Muscle of leg (tissue), 11 donors: ENCODE data around the gene THBS3. TPM values are rescaled to one million over a fixed set of nuclear protein-coding genes. Genes with fewer than 3 reads are reported as not detected.
A peak's percentile ranks its signal among the peaks of the same experiment; 100 is the strongest.

Source experiments
- DNase-seq: peaks from one replicate; pipeline ENCODE4 v3.0.0; 2013
- H3K27ac ChIP-seq: one replicate; pipeline ENCODE4 v1.5.1; 2013; ENCODE audit warnings: mild to moderate bottlenecking, low read length, control low read depth
- H3K27me3 ChIP-seq: one replicate; pipeline ENCODE4 v1.6.1; 2013; ENCODE audit warnings: low read length; ENCODE audit not compliant: control insufficient read depth, insufficient read depth
- H3K36me3 ChIP-seq: one replicate; pipeline ENCODE4 v1.6.1; 2013; ENCODE audit warnings: low read length; ENCODE audit not compliant: control insufficient read depth, insufficient read depth
- H3K4me1 ChIP-seq: one replicate; pipeline ENCODE4 v1.6.1; 2013; ENCODE audit warnings: low read length; ENCODE audit not compliant: control insufficient read depth, insufficient read depth
- H3K4me3 ChIP-seq: one replicate; pipeline ENCODE4 v1.5.1; 2013; ENCODE audit warnings: low read length, control low read depth
- H3K9me3 ChIP-seq: replicated peaks from 2 replicates; pipeline ENCODE4 v1.6.1; 2013; ENCODE audit warnings: low read depth, low read length; ENCODE audit not compliant: control insufficient read depth
- whole genome bisulfite sequencing: methylation state at CpG from one replicate; pipeline ENCODE4 v1.1.5; 2013; ENCODE audit warnings: missing lambda C conversion rate; ENCODE audit not compliant: insufficient coverage; 5-methylcytosine and 5-hydroxymethylcytosine counted together
- polyA plus RNA-seq, 8 donors: library from polyadenylated mRNA; unstranded; fragments of 120-200 nt; gene quantifications; one replicate each; pipeline versions ENCODE4 v1.2.1 to v1.2.3, GENCODE V29; 2013; ENCODE audit warnings: inconsistent platforms in 1 of 8, low replicate concordance in 1 of 8; ENCODE audit not compliant: insufficient read length in 8 of 8, insufficient read depth in 1 of 8
- total RNA-seq: library from RNA; stranded (reverse); fragments of 120-200 nt; gene quantifications from one replicate; pipeline ENCODE4 v1.2.4, GENCODE V29; 2013

THBS3 gene
- total and polyA plus RNA-seq, 9 donors, result 62.8 to 85.5 (median 71.8) TPM

DNA sequence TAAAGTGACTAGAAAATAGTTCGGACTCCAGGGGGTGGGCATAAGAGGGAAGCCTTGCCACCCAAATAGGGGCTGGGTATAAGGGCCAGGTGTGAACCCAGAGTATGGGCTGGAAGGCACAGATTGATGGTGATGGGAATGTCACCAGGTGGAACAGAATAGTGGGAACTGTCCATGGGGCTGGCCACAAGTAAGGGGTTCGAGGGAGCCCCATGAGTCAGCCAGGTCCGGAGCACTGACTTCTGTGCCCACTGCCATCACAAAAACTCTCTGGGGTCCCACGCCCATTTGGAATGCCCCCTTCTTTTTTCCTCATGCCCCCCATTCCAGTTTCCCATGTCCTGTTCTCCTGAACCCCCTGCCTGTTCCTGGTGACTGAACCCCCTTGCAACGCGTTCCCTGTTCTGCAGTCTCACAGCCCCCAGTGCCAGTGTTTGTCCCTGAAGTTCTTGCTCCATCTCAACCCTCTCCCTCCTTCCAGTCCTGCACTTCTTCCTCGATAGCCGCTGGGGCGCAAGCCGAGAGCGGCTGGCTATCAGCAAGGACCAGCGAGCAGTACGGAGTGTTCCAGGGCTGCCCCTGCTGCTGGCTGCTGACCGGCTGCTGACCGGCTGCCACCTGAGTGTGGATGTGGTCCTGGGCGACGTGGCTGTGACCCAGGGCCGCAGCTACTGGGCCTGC is 26.2 kb downstream of the THBS3 start:
- no peaks in the 10 kb centered on the region for H3K9me3 ChIP-seq
- no peaks in the 10 kb centered on the region for H3K36me3 ChIP-seq
- no peak overlapping the region for H3K4me3 ChIP-seq
- DNase-seq, result no peak
- no peaks in the 10 kb centered on the region for H3K27me3 ChIP-seq
- H3K4me1 ChIP-seq, result peaks cover 32% of the 10 kb centered on the region
- H3K27ac ChIP-seq, result no peak overlapping the region
- WGBS, result 92% methylated on average over 11 of the region's 18 CpGs

DNA sequence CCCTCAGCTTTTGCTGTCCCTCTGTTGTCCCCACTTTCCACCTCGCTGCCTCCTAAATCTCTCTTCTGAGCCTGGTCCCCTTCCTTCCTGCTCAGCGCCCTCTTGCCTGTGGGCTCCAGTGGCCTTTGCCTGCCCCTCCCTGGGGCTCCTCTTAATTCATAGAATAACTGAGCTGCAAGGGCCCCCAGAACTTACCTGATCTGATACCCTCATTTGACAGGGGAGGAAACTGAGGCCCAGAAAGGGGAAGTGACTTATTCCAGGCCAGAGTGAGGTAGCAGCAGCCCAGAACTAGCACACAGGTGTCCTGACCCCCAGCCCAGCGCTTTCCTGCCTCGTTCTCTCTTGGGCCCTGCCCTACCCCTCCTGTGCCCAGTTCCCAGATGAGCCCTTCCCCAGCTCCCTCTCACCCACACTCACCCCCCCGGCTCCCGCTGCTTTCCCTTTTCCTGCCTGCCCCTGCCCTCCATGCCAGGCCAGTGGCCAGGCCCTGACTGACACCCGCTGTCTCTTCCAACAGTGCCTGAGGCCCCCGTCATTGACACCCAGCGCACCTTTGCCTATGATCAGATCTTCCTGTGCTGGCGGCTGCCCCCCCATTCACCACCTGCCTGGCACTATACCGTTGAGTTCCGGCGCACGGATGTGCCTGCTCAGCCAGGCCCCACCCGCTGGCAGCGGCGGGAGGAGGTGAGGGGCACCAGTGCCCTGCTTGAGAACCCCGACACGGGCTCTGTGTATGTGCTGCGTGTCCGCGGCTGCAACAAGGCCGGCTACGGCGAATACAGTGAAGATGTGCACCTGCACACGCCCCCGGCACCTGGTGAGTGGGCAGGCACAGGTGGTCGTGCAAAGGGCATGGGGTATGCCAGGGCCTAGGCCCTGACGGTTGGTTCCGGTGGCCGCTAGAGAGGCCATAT is 28.3 kb downstream of the THBS3 start:
- H3K27me3 ChIP-seq, result peaks cover 11% of the 10 kb centered on the region
- peak; percentile 8 for DNase-seq
- H3K4me1 ChIP-seq, result peaks cover 15% of the 10 kb centered on the region
- H3K36me3 ChIP-seq, result no peaks in the 10 kb centered on the region
- no peaks in the 10 kb centered on the region for H3K9me3 ChIP-seq
- no peak overlapping the region for H3K4me3 ChIP-seq
- 93% methylated on average over 30 of the region's 31 CpGs for WGBS
- no peak overlapping the region for H3K27ac ChIP-seq

DNA sequence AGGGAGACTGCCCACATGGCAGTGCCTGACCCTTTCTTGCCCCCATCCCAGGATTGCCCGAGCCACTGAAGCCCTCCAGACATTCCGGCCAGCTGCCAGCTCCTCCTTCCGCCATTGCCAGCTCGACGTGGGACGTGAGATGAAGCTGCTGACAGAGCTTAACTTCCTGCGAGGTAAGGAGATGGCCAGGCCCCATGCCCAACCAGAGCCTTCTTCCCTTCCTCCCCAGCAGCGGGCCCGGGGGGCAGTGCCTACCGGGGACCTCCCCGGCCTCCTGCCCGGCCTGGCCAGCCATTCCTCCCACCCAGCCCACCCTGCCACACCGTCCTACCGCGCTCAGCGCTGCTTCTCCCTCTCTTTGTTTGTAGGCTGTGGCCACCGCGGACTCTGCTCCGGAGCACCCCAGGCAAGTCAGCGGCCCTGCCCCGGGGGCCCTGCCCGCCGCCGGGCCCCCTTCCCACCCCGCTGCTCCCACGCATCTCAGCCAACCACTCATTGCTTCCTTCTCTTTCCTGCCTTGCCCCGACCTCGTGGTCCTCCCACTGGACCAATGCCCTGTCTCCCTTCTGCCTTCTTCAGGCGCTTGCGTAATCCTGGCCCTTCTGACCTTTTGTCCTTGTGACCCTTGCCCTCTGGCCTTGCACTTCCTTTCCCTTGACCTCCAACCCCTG is 29.1 kb downstream of the THBS3 start:
- no peak overlapping the region for H3K27ac ChIP-seq
- 87% methylated on average over 27 of the region's 30 CpGs for WGBS
- DNase-seq, result peak; percentile 11

DNA sequence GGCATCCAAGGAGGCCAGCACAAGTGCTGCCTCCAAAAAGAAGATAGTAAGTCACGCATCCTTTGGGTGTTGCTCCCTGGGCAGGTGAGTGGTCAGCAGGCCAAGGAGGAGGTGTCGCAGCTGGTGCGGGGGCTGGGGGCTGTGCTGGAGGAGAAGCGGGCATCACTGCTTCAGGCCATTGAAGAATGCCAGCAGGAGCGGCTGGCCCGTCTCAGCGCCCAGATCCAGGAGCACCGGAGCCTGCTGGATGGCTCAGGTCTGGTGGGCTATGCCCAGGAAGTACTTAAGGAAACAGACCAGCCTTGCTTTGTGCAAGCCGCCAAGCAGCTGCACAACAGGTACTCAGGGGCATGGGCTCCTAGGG is 29.8 kb downstream of the THBS3 start:
- Histone ChIP-seq H3K27me3 (peaks cover 19% of the 10 kb centered on the region), H3K4me3 (no peak overlapping the region), H3K27ac (no peak overlapping the region), H3K9me3 (no peaks in the 10 kb centered on the region), H3K36me3 (no peaks in the 10 kb centered on the region), H3K4me1 (peaks cover 18% of the 10 kb centered on the region)
- peak; percentile 9 for DNase-seq
- WGBS, result 93% methylated on average over 9 of the region's 9 CpGs

More for the DNA sequence above, 29.1 kb downstream of the THBS3 start:
- Histone ChIP-seq H3K4me3 (no peak overlapping the region), H3K27me3 (peaks cover 19% of the 10 kb centered on the region), H3K4me1 (peaks cover 15% of the 10 kb centered on the region), H3K36me3 (no peaks in the 10 kb centered on the region), H3K9me3 (no peaks in the 10 kb centered on the region)

DNA sequence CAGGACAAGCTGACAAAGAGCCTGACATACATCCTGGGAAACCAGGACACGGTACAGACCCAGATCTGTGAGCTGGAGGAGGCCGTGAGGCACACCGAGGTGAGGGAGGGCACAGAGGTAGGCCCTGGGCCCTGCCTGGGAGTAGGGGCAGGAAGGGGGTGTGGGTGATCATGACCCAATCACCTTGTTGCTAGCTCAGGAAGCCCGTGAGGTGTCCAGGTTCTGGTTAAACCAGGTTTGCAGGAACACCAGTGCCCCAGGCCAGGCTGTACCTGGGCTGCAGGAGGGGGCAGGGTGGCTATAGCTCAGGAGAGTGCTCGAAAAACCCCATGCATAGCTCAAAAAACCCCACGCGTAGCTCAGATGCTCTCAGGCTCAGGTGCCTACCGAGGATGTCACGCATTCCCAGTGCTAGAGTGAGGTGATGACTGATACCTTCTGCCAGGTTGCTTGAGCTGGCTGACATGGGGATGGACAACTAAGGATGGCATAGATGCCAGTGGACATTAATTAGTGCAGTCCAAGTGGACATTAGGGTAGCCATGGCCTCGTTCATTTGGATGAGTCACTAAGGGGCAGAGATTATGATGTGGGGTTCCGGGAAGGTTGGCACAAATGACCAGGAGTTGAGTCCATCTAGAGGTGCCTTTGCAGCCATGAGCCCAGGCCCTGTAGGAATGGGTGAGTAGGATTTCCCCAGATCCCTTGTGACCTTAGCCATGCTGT is 30.3 kb downstream of the THBS3 start:
- Histone ChIP-seq H3K27me3 (peaks cover 19% of the 10 kb centered on the region), H3K27ac (no peak overlapping the region), H3K4me3 (no peak overlapping the region), H3K9me3 (no peaks in the 10 kb centered on the region), H3K4me1 (peaks cover 21% of the 10 kb centered on the region), H3K36me3 (no peaks in the 10 kb centered on the region)
- 82% methylated on average over 10 of the region's 11 CpGs for WGBS
- peak; percentile 13 for DNase-seq

DNA sequence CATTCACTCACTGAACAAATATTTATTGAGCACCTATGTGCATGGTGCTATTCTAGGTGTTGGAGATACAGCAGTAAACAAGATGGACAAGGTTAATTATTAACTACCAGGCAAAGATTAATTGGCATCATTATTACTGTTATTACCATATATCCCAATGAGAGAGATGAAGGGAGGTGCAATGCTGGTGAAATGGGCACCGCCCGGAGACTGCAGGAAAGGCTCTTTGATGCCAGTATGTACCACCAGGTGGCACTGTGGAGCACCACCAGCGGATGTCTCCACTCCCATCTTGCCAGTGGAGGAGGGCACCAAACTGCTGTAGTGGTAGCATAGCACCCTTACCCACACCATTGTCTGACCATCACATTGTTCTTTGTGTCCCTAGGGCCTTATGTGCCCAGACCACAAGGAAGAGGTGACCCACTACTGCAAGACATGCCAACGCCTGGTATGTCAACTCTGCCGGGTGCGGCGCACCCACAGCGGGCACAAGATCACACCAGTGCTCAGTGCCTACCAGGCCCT is 31.1 kb downstream of the THBS3 start:
- WGBS, result 97% methylated on average over 5 of the region's 8 CpGs
- DNase-seq, result peak; percentile 80
- Histone ChIP-seq H3K9me3 (no peaks in the 10 kb centered on the region), H3K36me3 (peaks cover under 1% of the 10 kb centered on the region), H3K4me1 (peaks cover 25% of the 10 kb centered on the region), H3K4me3 (no peak overlapping the region), H3K27me3 (peaks cover 19% of the 10 kb centered on the region), H3K27ac (no peak overlapping the region)

DNA sequence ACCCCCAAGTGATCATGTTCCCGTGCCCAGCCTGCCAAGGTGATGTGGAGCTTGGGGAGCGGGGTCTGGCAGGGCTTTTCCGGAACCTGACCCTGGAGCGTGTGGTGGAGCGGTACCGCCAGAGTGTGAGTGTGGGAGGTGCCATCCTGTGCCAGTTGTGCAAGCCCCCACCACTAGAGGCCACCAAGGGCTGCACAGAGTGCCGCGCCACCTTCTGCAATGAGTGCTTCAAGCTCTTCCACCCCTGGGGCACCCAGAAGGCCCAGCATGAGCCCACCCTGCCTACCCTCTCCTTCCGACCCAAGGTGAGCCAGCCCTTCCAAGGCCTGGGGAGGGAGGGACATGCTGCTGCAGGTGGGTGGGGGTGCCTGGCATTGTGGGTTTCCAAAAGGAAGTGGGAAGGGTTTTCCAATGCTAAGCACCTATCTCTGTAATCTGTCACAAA is 31.7 kb downstream of the THBS3 start:
- H3K4me1 ChIP-seq, result peaks cover 25% of the 10 kb centered on the region
- WGBS, result 100% methylated on average over 4 of the region's 9 CpGs
- no peak overlapping the region for H3K27ac ChIP-seq
- peaks cover 19% of the 10 kb centered on the region for H3K27me3 ChIP-seq
- peak; percentile 18 for DNase-seq
- H3K4me3 ChIP-seq, result no peak overlapping the region
- peaks cover 5% of the 10 kb centered on the region for H3K36me3 ChIP-seq
- H3K9me3 ChIP-seq, result no peaks in the 10 kb centered on the region

DNA sequence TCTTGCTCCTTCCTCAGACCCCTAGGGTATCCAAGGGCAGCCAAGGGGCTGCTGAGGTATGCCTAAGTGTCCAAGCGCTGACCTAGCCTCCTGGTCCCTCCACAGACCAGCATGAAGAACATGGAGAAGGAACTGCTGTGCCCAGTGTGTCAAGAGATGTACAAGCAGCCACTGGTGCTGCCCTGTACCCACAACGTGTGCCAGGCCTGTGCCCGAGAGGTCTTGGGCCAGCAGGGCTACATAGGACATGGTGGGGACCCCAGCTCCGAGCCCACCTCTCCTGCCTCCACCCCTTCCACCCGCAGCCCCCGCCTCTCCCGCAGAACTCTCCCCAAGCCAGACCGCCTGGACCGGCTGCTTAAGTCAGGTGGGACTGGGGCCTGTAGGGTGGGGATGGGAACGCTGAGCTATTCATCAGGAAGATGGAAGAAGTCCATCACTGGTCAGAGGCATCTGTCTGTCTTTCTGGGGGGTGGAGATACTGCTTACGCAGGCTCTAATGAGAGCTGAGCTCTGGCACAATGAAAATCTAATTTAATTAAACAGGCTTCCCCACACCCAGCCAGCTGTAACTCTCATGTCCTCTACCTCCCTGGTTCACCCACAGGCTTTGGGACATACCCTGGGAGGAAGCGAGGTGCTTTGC is 32.3 kb downstream of the THBS3 start:
- peak; percentile 18 for DNase-seq
- no peak overlapping the region for H3K4me3 ChIP-seq
- H3K36me3 ChIP-seq, result peaks cover 10% of the 10 kb centered on the region
- peaks cover 25% of the 10 kb centered on the region for H3K4me1 ChIP-seq
- H3K27ac ChIP-seq, result no peak overlapping the region
- 90% methylated on average over 1 of the region's 12 CpGs for WGBS
- peaks cover 19% of the 10 kb centered on the region for H3K27me3 ChIP-seq
- H3K9me3 ChIP-seq, result no peaks in the 10 kb centered on the region
